HEK293 (cell line): Measurements from ENCODE around the gene HLA-DQA1.

Experiments
- CTCF ChIA-PET: fragments of 350-600 bp; formaldehyde crosslinking; extraction: SDS; loops from one replicate; lab custom pipeline; 2021; ENCODE audit warnings: antibody characterized with exemption; lab: Yijun Ruan, JAX
- POLR2A ChIA-PET: fragments of 300-600 bp; formaldehyde crosslinking; extraction: SDS; loops from one replicate; lab custom pipeline; 2020; ENCODE audit warnings: antibody characterized with exemption, inconsistent platforms; lab: Yijun Ruan, JAX
- H3K27ac ChIP-seq: fragments of 200-500 bp; sonication (Bioruptor generic); 2 replicates; pipeline ENCODE4 v1.5.1; 2014; ENCODE audit warnings: low read depth, low read length, control low read depth, inconsistent platforms; ENCODE audit errors: extremely low read depth
- H3K36me3 ChIP-seq, 2 experiments: fragments of 200-500 bp in 1 of 2; sonication (Bioruptor generic) in 1 of 2; 1 replicate in 1 of 2; 2 replicates in 1 of 2; pipeline ENCODE4 v1.5.1; 2014 to 2017; ENCODE audit warnings: inconsistent platforms in 2 of 2, low read length in 2 of 2; ENCODE audit not compliant: control insufficient read depth in 2 of 2, insufficient read depth in 1 of 2
- H3K4me1 ChIP-seq: fragments of 200-500 bp; sonication (Bioruptor generic); 2 replicates; pipeline ENCODE4 v1.5.1; 2014; ENCODE audit warnings: mild to moderate bottlenecking, low read length, inconsistent platforms; ENCODE audit not compliant: control insufficient read depth, insufficient read depth
- H3K4me3 ChIP-seq: 2 replicates; pipeline ENCODE4 v1.5.1; 2011; ENCODE audit warnings: low read depth, mild to moderate bottlenecking, control low read depth, low read length, moderate library complexity
- H3K9me3 ChIP-seq: fragments of 200-500 bp; sonication (Bioruptor generic); 2 replicates; pipeline ENCODE4 v1.5.1; 2014; ENCODE audit warnings: low read depth, low read length, inconsistent platforms; ENCODE audit not compliant: control insufficient read depth, insufficient read depth
- CTCF ChIP-seq: fragments of 450-650 bp; formaldehyde crosslinking; IDR thresholded peaks from 2 replicates; pipeline ENCODE4 v1.5.1; 2016; ENCODE audit warnings: missing biosample characterization, missing genetic modification characterization
- GFI1B ChIP-seq: fragments of 450-650 bp; formaldehyde crosslinking; IDR thresholded peaks from 2 replicates; pipeline ENCODE4 v1.5.1; 2016; ENCODE audit warnings: missing biosample characterization, missing genetic modification characterization
- KLF10 ChIP-seq: fragments of 450-650 bp; IDR thresholded peaks from 2 replicates; pipeline ENCODE4 v1.5.1; 2018; ENCODE audit warnings: missing biosample characterization, mild to moderate bottlenecking, missing genetic modification characterization
- ZFP37 ChIP-seq: fragments of 450-650 bp; formaldehyde crosslinking; IDR thresholded peaks from 2 replicates; pipeline ENCODE4 v1.5.1; 2016; ENCODE audit warnings: missing biosample characterization, missing genetic modification characterization
- ZFP41 ChIP-seq: fragments of 450-650 bp; formaldehyde crosslinking; IDR thresholded peaks from 2 replicates; pipeline ENCODE4 v1.5.1; 2016; ENCODE audit warnings: missing biosample characterization, missing genetic modification characterization, borderline replicate concordance
- ZNF16 ChIP-seq: fragments of 450-650 bp; formaldehyde crosslinking; IDR thresholded peaks from 2 replicates; pipeline ENCODE4 v1.5.1; 2016; ENCODE audit warnings: low read depth, missing biosample characterization, missing genetic modification characterization
- ZNF335 ChIP-seq: fragments of 450-650 bp; formaldehyde crosslinking; conservative IDR thresholded peaks from 2 replicates; pipeline ENCODE4 v1.5.1; 2016; ENCODE audit warnings: missing biosample characterization, missing genetic modification characterization
- ZNF354C ChIP-seq: fragments of 450-650 bp; formaldehyde crosslinking; IDR thresholded peaks from 2 replicates; pipeline ENCODE4 v1.5.1; 2016; ENCODE audit warnings: missing biosample characterization, missing genetic modification characterization, low read depth, borderline replicate concordance
- ZNF473 ChIP-seq: fragments of 450-650 bp; formaldehyde crosslinking; IDR thresholded peaks from 2 replicates; pipeline ENCODE4 v1.5.1; 2017; ENCODE audit warnings: missing biosample characterization, missing genetic modification characterization
- ZNF521 ChIP-seq: fragments of 450-650 bp; formaldehyde crosslinking; IDR thresholded peaks from 2 replicates; pipeline ENCODE4 v1.5.1; 2017; ENCODE audit warnings: missing biosample characterization, mild to moderate bottlenecking, missing genetic modification characterization
- ZNF580 ChIP-seq: fragments of 450-650 bp; formaldehyde crosslinking; IDR thresholded peaks from 2 replicates; pipeline ENCODE4 v1.5.1; 2016; ENCODE audit warnings: missing biosample characterization, missing genetic modification characterization
- ZNF621 ChIP-seq: fragments of 450-650 bp; formaldehyde crosslinking; IDR thresholded peaks from 2 replicates; pipeline ENCODE4 v1.5.1; 2017; ENCODE audit warnings: missing biosample characterization, missing genetic modification characterization
- ZNF658 ChIP-seq: fragments of 450-650 bp; formaldehyde crosslinking; IDR thresholded peaks from 2 replicates; pipeline ENCODE4; 2016; ENCODE audit warnings: missing biosample characterization, missing genetic modification characterization
- ZNF768 ChIP-seq: fragments of 450-650 bp; formaldehyde crosslinking; IDR thresholded peaks from 2 replicates; pipeline ENCODE4 v1.5.1; 2018; ENCODE audit warnings: missing biosample characterization, mild to moderate bottlenecking, missing genetic modification characterization
- ZNF792 ChIP-seq: fragments of 450-650 bp; formaldehyde crosslinking; IDR thresholded peaks from 2 replicates; pipeline ENCODE4 v1.5.1; 2016; ENCODE audit warnings: missing biosample characterization, missing genetic modification characterization
- TF ChIP-seq, protein P1 (sequence below): fragments of 450-650 bp; formaldehyde crosslinking; IDR thresholded peaks from 2 replicates; pipeline ENCODE4 v1.5.1; 2016; ENCODE audit warnings: missing biosample characterization, missing genetic modification characterization, low read depth
- TF ChIP-seq, protein P2 (sequence below): fragments of 450-650 bp; formaldehyde crosslinking; IDR thresholded peaks from 2 replicates; pipeline ENCODE4 v1.5.1; 2016; ENCODE audit warnings: missing biosample characterization, missing genetic modification characterization

Gene HLA-DQA1

DNA sequence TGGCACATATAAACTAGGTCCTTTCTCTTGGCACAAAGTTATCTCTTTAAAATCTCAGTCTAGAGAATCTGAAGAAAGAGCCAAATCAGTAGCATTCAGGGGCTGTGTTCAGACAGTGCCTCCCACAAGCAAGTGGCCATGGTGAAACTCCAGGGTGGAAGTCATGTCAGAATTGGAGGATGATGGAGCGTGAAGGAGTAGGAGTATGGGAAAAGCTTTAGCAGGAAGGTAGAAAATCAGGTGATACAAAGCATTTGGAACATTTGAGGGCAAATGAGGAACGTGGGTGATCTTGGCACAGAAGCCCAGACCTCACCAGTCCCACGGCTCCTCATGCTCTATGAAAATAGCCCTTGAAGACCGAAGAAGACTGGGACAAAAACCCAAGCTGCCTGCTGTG, 32.0 kb downstream of the HLA-DQA1 start:
- CTCF ChIA-PET = interaction anchor here (0.6 to 2.9 kb wide), 7 partner anchors 23 to 264 kb away, joined by 3 to 8 read pairs (median 4); partner anchors contain the start of gene HLA-DQA1

GRCh38 chr6:32669893-32670292, 32.7 kb downstream of the HLA-DQA1 start:
- no peak overlapping the region for H3K27ac ChIP-seq
- H3K36me3 ChIP-seq = no peaks in the 10 kb centered on the region
- peaks cover 12% of the 10 kb centered on the region for H3K4me1 ChIP-seq
- CTCF ChIA-PET = interaction anchor here (0.6 to 2.9 kb wide), 5 partner anchors 22 to 67 kb away, joined by 3 to 8 read pairs (median 5); partner anchors contain the start of gene HLA-DQA1
- POLR2A ChIA-PET = no interaction called here
- no peak for TF ChIP-seq ZNF473 (tag by site-specific recombination)
- no peak overlapping the region for H3K4me3 ChIP-seq
- no peaks in the 10 kb centered on the region for H3K9me3 ChIP-seq

More for the DNA sequence above, 32.0 kb downstream of the HLA-DQA1 start:
- TF ChIP-seq, protein P1, sequence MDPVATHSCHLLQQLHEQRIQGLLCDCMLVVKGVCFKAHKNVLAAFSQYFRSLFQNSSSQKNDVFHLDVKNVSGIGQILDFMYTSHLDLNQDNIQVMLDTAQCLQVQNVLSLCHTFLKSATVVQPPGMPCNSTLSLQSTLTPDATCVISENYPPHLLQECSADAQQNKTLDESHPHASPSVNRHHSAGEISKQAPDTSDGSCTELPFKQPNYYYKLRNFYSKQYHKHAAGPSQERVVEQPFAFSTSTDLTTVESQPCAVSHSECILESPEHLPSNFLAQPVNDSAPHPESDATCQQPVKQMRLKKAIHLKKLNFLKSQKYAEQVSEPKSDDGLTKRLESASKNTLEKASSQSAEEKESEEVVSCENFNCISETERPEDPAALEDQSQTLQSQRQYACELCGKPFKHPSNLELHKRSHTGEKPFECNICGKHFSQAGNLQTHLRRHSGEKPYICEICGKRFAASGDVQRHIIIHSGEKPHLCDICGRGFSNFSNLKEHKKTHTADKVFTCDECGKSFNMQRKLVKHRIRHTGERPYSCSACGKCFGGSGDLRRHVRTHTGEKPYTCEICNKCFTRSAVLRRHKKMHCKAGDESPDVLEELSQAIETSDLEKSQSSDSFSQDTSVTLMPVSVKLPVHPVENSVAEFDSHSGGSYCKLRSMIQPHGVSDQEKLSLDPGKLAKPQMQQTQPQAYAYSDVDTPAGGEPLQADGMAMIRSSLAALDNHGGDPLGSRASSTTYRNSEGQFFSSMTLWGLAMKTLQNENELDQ (tag by site-specific recombination) = no peak
- TF ChIP-seq ZNF768 (tag by site-specific recombination) (no peak), ZNF335 (tag by site-specific recombination) (no peak), ZNF354C (tag by site-specific recombination) (no peak), ZNF658 (tag by site-specific recombination) (no peak), ZNF792 (tag by site-specific recombination) (no peak), KLF10 (no peak), ZNF580 (tag by site-specific recombination) (no peak), ZNF621 (tag by site-specific recombination) (no peak), ZFP41 (tag by site-specific recombination) (no peak), ZNF521 (no peak), ZNF16 (tag by site-specific recombination) (no peak), GFI1B (tag by site-specific recombination) (no peak), ZFP37 (tag by site-specific recombination) (no peak), CTCF (tag by site-specific recombination) (no peak)
- TF ChIP-seq, protein P2, sequence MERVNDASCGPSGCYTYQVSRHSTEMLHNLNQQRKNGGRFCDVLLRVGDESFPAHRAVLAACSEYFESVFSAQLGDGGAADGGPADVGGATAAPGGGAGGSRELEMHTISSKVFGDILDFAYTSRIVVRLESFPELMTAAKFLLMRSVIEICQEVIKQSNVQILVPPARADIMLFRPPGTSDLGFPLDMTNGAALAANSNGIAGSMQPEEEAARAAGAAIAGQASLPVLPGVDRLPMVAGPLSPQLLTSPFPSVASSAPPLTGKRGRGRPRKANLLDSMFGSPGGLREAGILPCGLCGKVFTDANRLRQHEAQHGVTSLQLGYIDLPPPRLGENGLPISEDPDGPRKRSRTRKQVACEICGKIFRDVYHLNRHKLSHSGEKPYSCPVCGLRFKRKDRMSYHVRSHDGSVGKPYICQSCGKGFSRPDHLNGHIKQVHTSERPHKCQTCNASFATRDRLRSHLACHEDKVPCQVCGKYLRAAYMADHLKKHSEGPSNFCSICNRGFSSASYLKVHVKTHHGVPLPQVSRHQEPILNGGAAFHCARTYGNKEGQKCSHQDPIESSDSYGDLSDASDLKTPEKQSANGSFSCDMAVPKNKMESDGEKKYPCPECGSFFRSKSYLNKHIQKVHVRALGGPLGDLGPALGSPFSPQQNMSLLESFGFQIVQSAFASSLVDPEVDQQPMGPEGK (tag by site-specific recombination) = no peak
- H3K9me3 ChIP-seq = no peaks in the 10 kb centered on the region
- POLR2A ChIA-PET = no interaction called here
- peaks cover 12% of the 10 kb centered on the region for H3K4me1 ChIP-seq
- no peak overlapping the region for H3K27ac ChIP-seq
- no peaks in the 10 kb centered on the region for H3K36me3 ChIP-seq
- H3K4me3 ChIP-seq = no peak overlapping the region
